Measurements from ENCODE around the gene FTCD. TPM values are rescaled to one million over a fixed set of nuclear protein-coding genes. Genes with fewer than 3 reads are reported as not detected.

Gene FTCD
- total RNA-seq, 1 donor from 2014 or later: 0.33 TPM

DNA sequence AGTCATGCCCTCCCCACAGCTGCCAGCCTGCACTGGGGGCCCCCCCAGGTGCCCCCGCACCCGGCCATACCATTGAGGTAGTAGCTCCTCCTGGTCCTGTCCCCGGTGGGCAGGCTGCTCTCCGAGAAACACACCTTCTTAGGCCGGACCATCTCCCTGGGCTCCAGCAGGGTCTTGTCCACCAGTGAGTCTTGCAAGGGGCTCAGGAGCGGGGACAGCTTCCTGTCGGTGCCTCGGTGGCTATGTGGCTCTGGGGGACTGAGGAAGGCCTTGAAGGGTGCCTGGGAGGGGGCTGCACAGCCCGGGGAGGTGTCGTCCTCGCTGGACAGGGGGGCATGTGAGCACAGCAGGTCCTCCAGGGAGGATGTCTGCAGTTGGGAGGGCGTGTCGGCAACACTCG lies 12.9 kb upstream of the FTCD start:
- Histone ChIP-seq H3K27me3 (ENCODE audit: control insufficient read depth, insufficient read depth, low read length) (no peaks in the 10 kb centered on the region), H3K4me3 (ENCODE audit: low read depth, low read length) (no peak overlapping the region), H3K36me3 (ENCODE audit: control insufficient read depth, insufficient read depth, low read length) (no peaks in the 10 kb centered on the region)
- TF ChIP-seq, protein P1, sequence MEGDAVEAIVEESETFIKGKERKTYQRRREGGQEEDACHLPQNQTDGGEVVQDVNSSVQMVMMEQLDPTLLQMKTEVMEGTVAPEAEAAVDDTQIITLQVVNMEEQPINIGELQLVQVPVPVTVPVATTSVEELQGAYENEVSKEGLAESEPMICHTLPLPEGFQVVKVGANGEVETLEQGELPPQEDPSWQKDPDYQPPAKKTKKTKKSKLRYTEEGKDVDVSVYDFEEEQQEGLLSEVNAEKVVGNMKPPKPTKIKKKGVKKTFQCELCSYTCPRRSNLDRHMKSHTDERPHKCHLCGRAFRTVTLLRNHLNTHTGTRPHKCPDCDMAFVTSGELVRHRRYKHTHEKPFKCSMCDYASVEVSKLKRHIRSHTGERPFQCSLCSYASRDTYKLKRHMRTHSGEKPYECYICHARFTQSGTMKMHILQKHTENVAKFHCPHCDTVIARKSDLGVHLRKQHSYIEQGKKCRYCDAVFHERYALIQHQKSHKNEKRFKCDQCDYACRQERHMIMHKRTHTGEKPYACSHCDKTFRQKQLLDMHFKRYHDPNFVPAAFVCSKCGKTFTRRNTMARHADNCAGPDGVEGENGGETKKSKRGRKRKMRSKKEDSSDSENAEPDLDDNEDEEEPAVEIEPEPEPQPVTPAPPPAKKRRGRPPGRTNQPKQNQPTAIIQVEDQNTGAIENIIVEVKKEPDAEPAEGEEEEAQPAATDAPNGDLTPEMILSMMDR (IDR thresholded peaks at IDR 0.05; ENCODE audit: insufficient read depth, low read length, poor library complexity, severe bottlenecking): no peak
- DNase-seq (ENCODE audit: low read depth): no peak

GRCh38 chr21:46165098-46165497 lies 9.7 kb upstream of the FTCD start:
- Histone ChIP-seq H3K36me3 (ENCODE audit: control insufficient read depth, insufficient read depth, low read length) (no peaks in the 10 kb centered on the region), H3K27me3 (ENCODE audit: control insufficient read depth, insufficient read depth, low read length) (peaks cover 2% of the 10 kb centered on the region), H3K4me3 (ENCODE audit: low read depth, low read length) (no peak overlapping the region)
- DNase-seq (ENCODE audit: low read depth): no peak
- TF ChIP-seq, protein P1 (IDR thresholded peaks at IDR 0.05; ENCODE audit: insufficient read depth, low read length, poor library complexity, severe bottlenecking): no peak

- H3K4me3 ChIP-seq (ENCODE audit: low read depth, low read length): no peak overlapping the region
- peaks cover 2% of the 10 kb centered on the region for H3K27me3 ChIP-seq (ENCODE audit: control insufficient read depth, insufficient read depth, low read length)
- TF ChIP-seq, protein P1 (IDR thresholded peaks at IDR 0.05; ENCODE audit: insufficient read depth, low read length, poor library complexity, severe bottlenecking): no peak
- H3K36me3 ChIP-seq (ENCODE audit: control insufficient read depth, insufficient read depth, low read length): no peaks in the 10 kb centered on the region
- no peak for DNase-seq (ENCODE audit: low read depth)
Observed at GRCh38 chr21:46163380-46163779, 8.0 kb upstream of the FTCD start.

DNA sequence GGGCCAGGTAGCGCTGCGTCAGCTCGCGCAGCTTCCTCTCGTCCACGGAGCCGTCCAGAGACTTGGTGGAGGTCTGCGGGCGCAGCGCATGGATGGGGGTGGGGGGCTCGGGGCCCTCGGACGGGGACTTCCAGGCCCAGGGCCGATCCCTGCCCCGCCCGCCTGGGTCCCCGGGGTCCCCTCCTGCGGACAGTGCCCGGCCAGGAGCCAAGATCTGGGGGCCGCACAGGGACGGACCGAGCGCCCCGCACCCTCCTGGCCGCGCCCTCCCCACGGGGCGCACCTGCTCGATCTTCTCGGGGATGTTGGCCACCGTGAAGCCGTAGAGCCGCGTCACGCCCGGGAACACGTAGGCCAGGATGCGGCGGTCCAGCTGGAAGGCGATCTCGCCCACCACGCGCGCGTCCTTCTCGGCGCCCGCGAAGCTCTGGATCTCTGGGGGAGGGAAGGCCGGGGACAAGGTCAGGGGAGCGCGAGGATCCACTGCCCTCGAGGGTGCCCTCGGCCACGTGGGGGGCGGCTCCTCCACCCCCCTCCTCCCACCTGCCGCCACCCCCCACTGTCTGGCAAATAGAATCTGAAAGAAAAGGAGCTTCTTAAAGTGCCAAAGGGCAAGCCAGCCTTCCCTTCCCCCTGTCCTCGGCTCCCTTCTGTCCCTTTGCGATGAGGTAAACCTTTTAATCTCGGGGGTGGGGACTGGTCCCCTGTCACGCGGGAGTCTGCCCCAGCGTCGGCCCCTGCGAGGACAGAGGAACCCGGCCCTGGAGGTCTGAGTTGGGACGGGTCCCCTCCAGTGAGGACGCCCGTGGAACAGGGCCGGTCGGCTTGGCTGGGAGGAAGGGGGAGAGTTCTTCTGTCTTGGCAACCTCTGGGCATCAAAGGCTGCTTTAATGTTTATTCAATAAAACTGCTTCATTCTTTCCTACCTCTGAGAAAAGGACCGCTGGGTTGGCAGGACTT lies 6.5 kb upstream of the FTCD start:
- TF ChIP-seq, protein P1 (IDR thresholded peaks at IDR 0.05; ENCODE audit: insufficient read depth, low read length, poor library complexity, severe bottlenecking): no peak
- Histone ChIP-seq H3K27me3 (ENCODE audit: control insufficient read depth, insufficient read depth, low read length) (peaks cover 2% of the 10 kb centered on the region), H3K36me3 (ENCODE audit: control insufficient read depth, insufficient read depth, low read length) (no peaks in the 10 kb centered on the region), H3K4me3 (ENCODE audit: low read depth, low read length) (no peak overlapping the region)
- DNase-seq (ENCODE audit: low read depth): no peak

DNA sequence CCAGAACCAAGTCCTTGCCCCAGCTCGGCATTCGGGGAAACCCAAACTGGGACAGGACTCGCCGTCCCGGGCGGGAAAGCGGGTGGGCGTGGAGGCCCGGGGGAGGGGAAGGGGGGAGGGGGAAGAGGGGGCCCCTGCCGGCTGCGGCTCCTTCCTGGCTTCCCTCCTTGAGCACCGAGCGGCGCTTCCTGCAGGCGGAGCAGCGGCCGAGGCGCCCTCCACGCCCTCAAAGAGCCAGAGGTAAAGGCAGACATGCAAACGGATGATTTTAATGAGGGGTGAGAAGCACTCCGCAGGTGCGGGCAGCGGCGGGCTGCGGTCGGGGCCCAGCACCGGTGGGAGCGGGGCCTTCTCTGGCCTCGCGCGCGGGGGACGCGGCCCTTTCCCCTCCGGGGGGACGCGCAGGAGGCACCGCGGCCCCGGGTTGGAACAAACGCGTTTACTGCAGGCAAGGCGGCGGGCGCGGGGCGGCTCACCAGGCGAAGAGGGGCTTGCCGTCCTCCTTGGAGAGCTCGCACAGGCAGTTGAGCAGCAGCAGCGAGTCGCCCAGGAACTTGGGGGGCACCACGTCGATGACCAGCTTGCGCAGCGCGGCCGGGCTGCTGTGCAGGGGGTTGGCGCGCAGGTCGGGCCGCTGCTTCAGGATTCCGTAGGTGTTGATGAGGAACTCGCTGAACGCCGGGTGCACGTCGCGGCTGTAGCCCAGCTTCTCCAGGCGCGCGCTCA lies 5.7 kb upstream of the FTCD start:
- no peak for DNase-seq (ENCODE audit: low read depth)
- no peaks in the 10 kb centered on the region for H3K36me3 ChIP-seq (ENCODE audit: control insufficient read depth, insufficient read depth, low read length)
- peaks cover 2% of the 10 kb centered on the region for H3K27me3 ChIP-seq (ENCODE audit: control insufficient read depth, insufficient read depth, low read length)
- TF ChIP-seq, protein P1 (IDR thresholded peaks at IDR 0.05; ENCODE audit: insufficient read depth, low read length, poor library complexity, severe bottlenecking): no peak
- no peak overlapping the region for H3K4me3 ChIP-seq (ENCODE audit: low read depth, low read length)
